ENCODE measurements around the gene PLCB4.

GRCh38 chr20:9081423-9081966 is 12.6 kb downstream of the PLCB4 start:
- TF ChIP-seq CTCF (IDR thresholded peaks at IDR 0.05; ENCODE audit: insufficient read depth, low read length, poor library complexity, severe bottlenecking): no peak
- no peak for TF ChIP-seq EZH2phosphoT487 (conservative IDR thresholded peaks at IDR 0.05; ENCODE audit: low read length)

All from SU-DHL-6 (cell line).